ENCODE data around the gene ALDH3B1. TPM values are rescaled to one million over a fixed set of nuclear protein-coding genes. Genes with fewer than 3 reads are reported as not detected.

The ALDH3B1 gene
- total RNA-seq, 1 donor from 2014 or later = 6.5 TPM

- Mint-ChIP-seq H3K4me3 (ENCODE audit: unreplicated experiment) (no peak overlapping the region), H3K27ac (ENCODE audit: unreplicated experiment) (peak overlapping the region; percentile 97), H3K4me1 (ENCODE audit: unreplicated experiment) (peaks cover 87% of the 10 kb centered on the region), H3K27me3 (ENCODE audit: unreplicated experiment) (no peaks in the 10 kb centered on the region), H3K9me3 (ENCODE audit: unreplicated experiment) (no peaks in the 10 kb centered on the region), H3K36me3 (ENCODE audit: unreplicated experiment) (no peaks in the 10 kb centered on the region)
- TF ChIP-seq CTCF (IDR thresholded peaks at IDR 0.05) = no peak
- no peak for DNase-seq (ENCODE audit: extremely low spot score, unreplicated experiment)
These were observed 3.6 kb downstream of the ALDH3B1 start for GRCh38 chr11:68013611-68014156.

GRCh38 chr11:68014157-68014946 is 4.2 kb downstream of the ALDH3B1 start:
- Mint-ChIP-seq H3K4me1 (ENCODE audit: unreplicated experiment) (peaks cover 81% of the 10 kb centered on the region), H3K27me3 (ENCODE audit: unreplicated experiment) (no peaks in the 10 kb centered on the region), H3K9me3 (ENCODE audit: unreplicated experiment) (no peaks in the 10 kb centered on the region), H3K4me3 (ENCODE audit: unreplicated experiment) (peak overlapping the region; percentile 4), H3K27ac (ENCODE audit: unreplicated experiment) (peak overlapping the region; percentile 97), H3K36me3 (ENCODE audit: unreplicated experiment) (no peaks in the 10 kb centered on the region)
- peak; percentile 92 for DNase-seq (ENCODE audit: extremely low spot score, unreplicated experiment)
- TF ChIP-seq CTCF (IDR thresholded peaks at IDR 0.05) = no peak

- no peak for TF ChIP-seq CTCF (IDR thresholded peaks at IDR 0.05)
- Mint-ChIP-seq H3K4me1 (ENCODE audit: unreplicated experiment) (peaks cover 80% of the 10 kb centered on the region), H3K27ac (ENCODE audit: unreplicated experiment) (peak overlapping the region; percentile 97), H3K4me3 (ENCODE audit: unreplicated experiment) (peak overlapping the region; percentile 4), H3K27me3 (ENCODE audit: unreplicated experiment) (no peaks in the 10 kb centered on the region), H3K36me3 (ENCODE audit: unreplicated experiment) (no peaks in the 10 kb centered on the region), H3K9me3 (ENCODE audit: unreplicated experiment) (no peaks in the 10 kb centered on the region)
- no peak for DNase-seq (ENCODE audit: extremely low spot score, unreplicated experiment)
These were observed 4.9 kb downstream of the ALDH3B1 start for GRCh38 chr11:68014947-68015447.

- Mint-ChIP-seq H3K27ac (ENCODE audit: unreplicated experiment) (no peak overlapping the region), H3K36me3 (ENCODE audit: unreplicated experiment) (no peaks in the 10 kb centered on the region), H3K4me3 (ENCODE audit: unreplicated experiment) (no peak overlapping the region), H3K9me3 (ENCODE audit: unreplicated experiment) (no peaks in the 10 kb centered on the region), H3K27me3 (ENCODE audit: unreplicated experiment) (no peaks in the 10 kb centered on the region), H3K4me1 (ENCODE audit: unreplicated experiment) (peaks cover 78% of the 10 kb centered on the region)
- DNase-seq (ENCODE audit: extremely low spot score, unreplicated experiment) = no peak
- TF ChIP-seq CTCF (IDR thresholded peaks at IDR 0.05) = no peak
These were observed 5.3 kb downstream of the ALDH3B1 start for GRCh38 chr11:68015467-68015866.

- TF ChIP-seq CTCF (IDR thresholded peaks at IDR 0.05) = no peak
- Mint-ChIP-seq H3K36me3 (ENCODE audit: unreplicated experiment) (no peaks in the 10 kb centered on the region), H3K4me3 (ENCODE audit: unreplicated experiment) (no peak overlapping the region), H3K27me3 (ENCODE audit: unreplicated experiment) (no peaks in the 10 kb centered on the region), H3K27ac (ENCODE audit: unreplicated experiment) (peak overlapping the region; percentile 75), H3K4me1 (ENCODE audit: unreplicated experiment) (peaks cover 78% of the 10 kb centered on the region), H3K9me3 (ENCODE audit: unreplicated experiment) (no peaks in the 10 kb centered on the region)
- no peak for DNase-seq (ENCODE audit: extremely low spot score, unreplicated experiment)
These were observed 6.2 kb downstream of the ALDH3B1 start for GRCh38 chr11:68016161-68016903.

All from osteocyte (in vitro differentiated cells).